K562 (cell line): Measurements from ENCODE around the gene VASH2. TPM values are rescaled to one million over a fixed set of nuclear protein-coding genes. Genes with fewer than 3 reads are reported as not detected.

Source experiments
- ATAC-seq: fragments of 200-7000 bp; cut with Tn5 transposase; 3 replicates; pipeline ENCODE4 v1.9.1; 2020; ENCODE audit warnings: moderate library complexity
- BruUV-seq: library from RNA; stranded (reverse); fragments of 400-500 nt; replicated peaks from 2 replicates; lab custom pipeline; 2021; lab: Mats Ljungman, UMichigan
- CTCF ChIA-PET: fragments of 300-600 bp; formaldehyde crosslinking; extraction: SDS; loops from one replicate; lab custom pipeline; 2021; ENCODE audit warnings: low intra/inter-chr PET ratio; lab: Yijun Ruan, JAX
- POLR2A ChIA-PET: fragments of 300-600, 350-650 bp; sonication (Branson Sonifier 250); formaldehyde crosslinking; extraction: SDS; loops from one replicate; lab custom pipeline; 2021; ENCODE audit warnings: antibody characterized with exemption, inconsistent platforms; lab: Yijun Ruan, JAX
- DNase-seq, 4 experiments: peaks; one replicate each; pipeline versions ENCODE4 v3.0.0 to v3.0.0-alpha.2; 2011 to 2018; ENCODE audit warnings: low spot score in 3 of 4, mixed read lengths in 3 of 4; ENCODE audit errors: extremely low read depth in 1 of 4
- FAIRE-seq: peaks from 2 replicates; lab custom pipeline; 2011; peaks lifted over from hg19 to GRCh38; lab: Jason Lieb, UNC
- H2AFZ ChIP-seq: 2 replicates; pipeline ENCODE4 v1.6.0; 2011; ENCODE audit warnings: low read depth, low read length, control low read depth, inconsistent platforms
- H3K27ac ChIP-seq: fragments of 200-600 bp; 3 replicates; pipeline ENCODE4 v1.8.0; 2011; ENCODE audit warnings: low read depth, mild to moderate bottlenecking, control low read depth, inconsistent platforms, low read length, moderate library complexity, mixed read lengths; ENCODE audit errors: extremely low read depth
- H3K27me3 ChIP-seq, 2 experiments: fragments of 300-600 bp in 1 of 2; 2 replicates in 1 of 2; 3 replicates in 1 of 2; pipeline versions ENCODE4 v1.6.0 to v1.8.0; 2011; ENCODE audit warnings: inconsistent platforms in 2 of 2, low read length in 2 of 2, mild to moderate bottlenecking in 1 of 2, mixed read lengths in 1 of 2, moderate library complexity in 1 of 2; ENCODE audit not compliant: control insufficient read depth in 2 of 2, insufficient read depth in 2 of 2
- H3K36me3 ChIP-seq: fragments of 300-600 bp; 3 replicates; pipeline ENCODE4 v1.8.0; 2011; ENCODE audit warnings: mild to moderate bottlenecking, low read length, inconsistent platforms; ENCODE audit not compliant: control insufficient read depth, insufficient read depth
- H3K4me1 ChIP-seq, 2 experiments: fragments of 200-600 bp in 1 of 2; replicated peaks in 1 of 2; 2 replicates in 1 of 2; 3 replicates in 1 of 2; pipeline versions ENCODE4 v1.5.1 to v1.8.0; 2011; ENCODE audit warnings: inconsistent platforms in 2 of 2, low read length in 2 of 2, mild to moderate bottlenecking in 1 of 2, mixed read lengths in 1 of 2, moderate library complexity in 1 of 2; ENCODE audit not compliant: control insufficient read depth in 2 of 2, insufficient read depth in 2 of 2
- H3K4me2 ChIP-seq: 2 replicates; pipeline ENCODE4 v1.6.1; 2011; ENCODE audit warnings: low read length, control low read depth, inconsistent platforms, mixed read lengths; ENCODE audit not compliant: insufficient read depth
- H3K4me3 ChIP-seq: fragments of 200-600 bp; sonication (generic), shearing (Covaris generic); 2 replicates; pipeline ENCODE4 v1.5.1; 2016; ENCODE audit warnings: control low read depth, inconsistent platforms
- H3K79me2 ChIP-seq: fragments of 200-600 bp; 3 replicates; pipeline ENCODE4 v1.8.0; 2011; ENCODE audit warnings: low read length, inconsistent platforms; ENCODE audit not compliant: control insufficient read depth, insufficient read depth
- H3K9ac ChIP-seq, 2 experiments: 2 replicates each; pipeline versions ENCODE4 v1.6.0 to v1.6.1; 2011; ENCODE audit warnings: low read depth in 2 of 2, low read length in 2 of 2, control low read depth in 1 of 2, inconsistent platforms in 1 of 2, mild to moderate bottlenecking in 1 of 2, mixed read lengths in 1 of 2; ENCODE audit not compliant: insufficient read depth in 1 of 2
- H3K9me1 ChIP-seq: one replicate; pipeline ENCODE4 v1.6.0; 2011; ENCODE audit warnings: inconsistent platforms, mild to moderate bottlenecking, low read length, moderate library complexity; ENCODE audit not compliant: control insufficient read depth, insufficient read depth
- H3K9me3 ChIP-seq: replicated peaks from 2 replicates; pipeline ENCODE4 v1.5.1; 2011; ENCODE audit warnings: low read depth, low read length, inconsistent platforms; ENCODE audit not compliant: control insufficient read depth, insufficient read depth
- H4K20me1 ChIP-seq: replicated peaks from 2 replicates; pipeline ENCODE4 v1.6.1; 2011; ENCODE audit warnings: low read length, inconsistent platforms, mixed read lengths; ENCODE audit not compliant: control insufficient read depth, insufficient read depth
- HNRNPL ChIP-seq: fragments of 200-400 bp; formaldehyde crosslinking; IDR thresholded peaks from 2 replicates; pipeline ENCODE4 v1.6.1; 2017; ENCODE audit warnings: low read depth, mild to moderate bottlenecking, low read length
- PRDM10 ChIP-seq: fragments of 450-650 bp; IDR thresholded peaks from 2 replicates; pipeline ENCODE4 v1.6.1; 2018; ENCODE audit not compliant: partially characterized antibody
- UBTF ChIP-seq, 2 experiments: IDR thresholded peaks; 2 replicates each; pipeline ENCODE4 v1.6.1; 2012; ENCODE audit warnings: improper control_type of control experiment in 2 of 2, low read depth in 2 of 2, low read length in 2 of 2, borderline replicate concordance in 1 of 2
- ZNF57 ChIP-seq: fragments of 450-650 bp; formaldehyde crosslinking; IDR thresholded peaks from 2 replicates; pipeline ENCODE4 v1.4.0; 2020; ENCODE audit warnings: mild to moderate bottlenecking, moderate library complexity
- WGBS: fragments of 100-300 bp; shearing (Covaris generic); methylation state at CpG from one replicate; pipeline ENCODE4 v1.1.6; 2016; ENCODE audit warnings: low coverage, mixed read lengths; ENCODE audit not compliant: insufficient coverage; ENCODE audit errors: missing lambda C conversion rate; 5-methylcytosine and 5-hydroxymethylcytosine counted together
- in situ Hi-C: fragments of 300-500 bp; cut with MboI; formaldehyde crosslinking; loops from 4 replicates; pipeline ENCODE4 v1.15.0; 2018; ENCODE audit warnings: inconsistent platforms, mixed read lengths
- intact Hi-C: fragments of 100-400 bp; cut with micrococcal nuclease; formaldehyde crosslinking; loops from 2 replicates; pipeline ENCODE4 v1.14.2; 2022
- polyA plus RNA-seq, 8 experiments: library from polyadenylated mRNA; depleted of rRNA in 4 of 8; stranded (reverse) in 5 of 8; unstranded in 3 of 8; fragments of >200 nt; fragmentation: Nextera tagmentation in 2 of 8; fragmentation: Illumina TruSeq in 1 of 8; extraction: Ambion mirVana in 2 of 8; extraction: Trizol in 1 of 8; gene quantifications; 2 replicates each; pipeline versions ENCODE4 v1.2.1 to v1.2.3, GENCODE V29; 2011 to 2014; ENCODE audit warnings: inconsistent platforms in 1 of 8, missing spikeins in 1 of 8
- total RNA-seq, 7 experiments: library from RNA; depleted of rRNA in 6 of 7; stranded (reverse); fragments of >200 nt in 6 of 7; fragmentation: Illumina TruSeq in 2 of 7; extraction: Trizol in 2 of 7; gene quantifications; 2 replicates each; pipeline versions ENCODE4 v1.2.1 to v1.2.3, GENCODE V29; 2011 to 2021; ENCODE audit warnings: low replicate concordance in 1 of 7

VASH2 gene
- total and polyA plus RNA-seq, 9 of the 15 experiments (the other 6 are each of a cell fraction or from before 2014, with no cell fraction given), result 0.04 to 0.40 (median 0.10) TPM; not detected in 1

GRCh38 chr1:212960932-212961331 is 10.6 kb downstream of the VASH2 start (continued):
- TF ChIP-seq UBTF (IDR thresholded peaks at IDR 0.05; ENCODE audit: borderline replicate concordance in 1 of 2, low read depth in 2 of 2, low read length in 2 of 2) (no peak), ZNF57 (CRISPR knock-in tag) (no peak)

GRCh38 chr1:212962509-212962908 is 12.2 kb downstream of the VASH2 start:
- Histone ChIP-seq H3K9ac (no peak overlapping the region), H3K4me1 (peaks cover 0 to 4% of the 10 kb centered on the region in 2 experiments; a peak in 2 of 5 replicates), H3K9me1 (no peaks in the 10 kb centered on the region), H2AFZ (no peak overlapping the region), H3K79me2 (no peaks in the 10 kb centered on the region), H3K27me3 (peaks cover 53 to 81% of the 10 kb centered on the region in 2 experiments), H3K4me3 (no peak overlapping the region), H3K36me3 (no peaks in the 10 kb centered on the region), H3K4me2 (no peak overlapping the region), H3K9me3 (no peaks in the 10 kb centered on the region), H4K20me1 (peaks cover 3% of the 10 kb centered on the region), H3K27ac (no peak overlapping the region)
- 8% methylated on average over 5 of the region's 5 CpGs for WGBS
- ChIA-PET CTCF (no interaction called here), POLR2A (interaction anchor here (0.9 to 1.2 kb wide), 2 partner anchors 25 to 32 kb away, joined by 3 to 4 read pairs; no protein-coding TSS in a partner anchor)
- intact Hi-C loops, result no loop called here
- in situ Hi-C loops, result no loop called here
- FAIRE-seq (no peak), DNase-seq (no peak), ATAC-seq (no peak)
- TF ChIP-seq HNRNPL (no peak), PRDM10 (peak; percentile 77)
- BruUV-seq, result no TSS peak
